ENCODE data around the gene STK11IP. TPM values are rescaled to one million over a fixed set of nuclear protein-coding genes. Genes with fewer than 3 reads are reported as not detected.

STK11IP gene
- total and polyA plus RNA-seq, 2 donors: 27.8 to 68.7 TPM

GRCh38 chr2:219628235-219628985 lies 30.8 kb downstream of the STK11IP start:
- Histone ChIP-seq H3K27ac (ENCODE audit: low read depth in 1 of 2, low read length in 1 of 2) (no peak overlapping the region), H3K27me3 (ENCODE audit: control insufficient read depth in 2 of 2, insufficient read depth in 1 of 2, low read length in 1 of 2) (peaks cover 15 to 72% of the 10 kb centered on the region in 2 donors), H3K4me3 (ENCODE audit: low read length in 2 of 2) (peak overlapping the region; percentile 34 to 65), H3K36me3 (ENCODE audit: control insufficient read depth in 2 of 2, insufficient read depth in 2 of 2, low read length in 1 of 2) (no peaks in the 10 kb centered on the region), H3K9me3 (ENCODE audit: control insufficient read depth in 2 of 2, insufficient read depth in 1 of 2, low read length in 1 of 2) (peaks cover 0 to 4% of the 10 kb centered on the region in 2 donors), H3K4me1 (ENCODE audit: control insufficient read depth in 2 of 2, insufficient read depth in 2 of 2, low read length in 2 of 2) (peaks cover 9 to 19% of the 10 kb centered on the region in 2 donors)
- 79% methylated on average over 26 of the region's 26 CpGs for WGBS
- DNase-seq (ENCODE audit: low read depth in 6 of 9, low spot score in 9 of 9): no peak

GRCh38 chr2:219628986-219629901 lies 31.6 kb downstream of the STK11IP start:
- Histone ChIP-seq H3K36me3 (ENCODE audit: control insufficient read depth in 2 of 2, insufficient read depth in 2 of 2, low read length in 1 of 2) (no peaks in the 10 kb centered on the region), H3K27ac (ENCODE audit: low read depth in 1 of 2, low read length in 1 of 2) (no peak overlapping the region), H3K27me3 (ENCODE audit: control insufficient read depth in 2 of 2, insufficient read depth in 1 of 2, low read length in 1 of 2) (peaks cover 15 to 69% of the 10 kb centered on the region in 2 donors), H3K9me3 (ENCODE audit: control insufficient read depth in 2 of 2, insufficient read depth in 1 of 2, low read length in 1 of 2) (peaks cover 0 to 4% of the 10 kb centered on the region in 2 donors), H3K4me1 (ENCODE audit: control insufficient read depth in 2 of 2, insufficient read depth in 2 of 2, low read length in 2 of 2) (peaks cover 9 to 19% of the 10 kb centered on the region in 2 donors), H3K4me3 (ENCODE audit: low read length in 2 of 2) (no peak overlapping the region)
- 23% methylated on average over 16 of the region's 16 CpGs for WGBS
- DNase-seq (ENCODE audit: low read depth in 6 of 9, low spot score in 9 of 9): no peak

GRCh38 chr2:219629976-219630695 lies 32.5 kb downstream of the STK11IP start:
- DNase-seq (ENCODE audit: low read depth in 6 of 9, low spot score in 9 of 9): no peak
- Histone ChIP-seq H3K27me3 (ENCODE audit: control insufficient read depth in 2 of 2, insufficient read depth in 1 of 2, low read length in 1 of 2) (peaks cover 15 to 65% of the 10 kb centered on the region in 2 donors), H3K9me3 (ENCODE audit: control insufficient read depth in 2 of 2, insufficient read depth in 1 of 2, low read length in 1 of 2) (peaks cover 0 to 4% of the 10 kb centered on the region in 2 donors), H3K27ac (ENCODE audit: low read depth in 1 of 2, low read length in 1 of 2) (no peak overlapping the region), H3K36me3 (ENCODE audit: control insufficient read depth in 2 of 2, insufficient read depth in 2 of 2, low read length in 1 of 2) (no peaks in the 10 kb centered on the region), H3K4me1 (ENCODE audit: control insufficient read depth in 2 of 2, insufficient read depth in 2 of 2, low read length in 2 of 2) (peaks cover 9 to 19% of the 10 kb centered on the region in 2 donors), H3K4me3 (ENCODE audit: low read length in 2 of 2) (no peak overlapping the region)
- 93% methylated on average over 20 of the region's 20 CpGs for WGBS

GRCh38 chr2:219630770-219631405 lies 33.2 kb downstream of the STK11IP start:
- peaks cover 0 to 4% of the 10 kb centered on the region in 2 donors for H3K9me3 ChIP-seq (ENCODE audit: control insufficient read depth in 2 of 2, insufficient read depth in 1 of 2, low read length in 1 of 2)
- 92% methylated on average over 17 of the region's 17 CpGs for WGBS
- no peaks in the 10 kb centered on the region for H3K36me3 ChIP-seq (ENCODE audit: control insufficient read depth in 2 of 2, insufficient read depth in 2 of 2, low read length in 1 of 2)
- no peak overlapping the region for H3K27ac ChIP-seq (ENCODE audit: low read depth in 1 of 2, low read length in 1 of 2)
- H3K4me1 ChIP-seq (ENCODE audit: control insufficient read depth in 2 of 2, insufficient read depth in 2 of 2, low read length in 2 of 2): peaks cover 9 to 19% of the 10 kb centered on the region in 2 donors
- H3K27me3 ChIP-seq (ENCODE audit: control insufficient read depth in 2 of 2, insufficient read depth in 1 of 2, low read length in 1 of 2): peaks cover 15 to 65% of the 10 kb centered on the region in 2 donors
- no peak overlapping the region for H3K4me3 ChIP-seq (ENCODE audit: low read length in 2 of 2)
- DNase-seq (ENCODE audit: low read depth in 6 of 9, low spot score in 9 of 9): no peak

GRCh38 chr2:219631406-219631891 lies 33.8 kb downstream of the STK11IP start:
- no peak overlapping the region for H3K4me3 ChIP-seq (ENCODE audit: low read length in 2 of 2)
- H3K27me3 ChIP-seq (ENCODE audit: control insufficient read depth in 2 of 2, insufficient read depth in 1 of 2, low read length in 1 of 2): peaks cover 14 to 65% of the 10 kb centered on the region in 2 donors
- no peaks in the 10 kb centered on the region for H3K36me3 ChIP-seq (ENCODE audit: control insufficient read depth in 2 of 2, insufficient read depth in 2 of 2, low read length in 1 of 2)
- peaks cover 0 to 4% of the 10 kb centered on the region in 2 donors for H3K9me3 ChIP-seq (ENCODE audit: control insufficient read depth in 2 of 2, insufficient read depth in 1 of 2, low read length in 1 of 2)
- no peak overlapping the region for H3K27ac ChIP-seq (ENCODE audit: low read depth in 1 of 2, low read length in 1 of 2)
- no peak for DNase-seq (ENCODE audit: low read depth in 6 of 9, low spot score in 9 of 9)
- WGBS: 92% methylated on average over 9 of the region's 9 CpGs
- peaks cover 9 to 19% of the 10 kb centered on the region in 2 donors for H3K4me1 ChIP-seq (ENCODE audit: control insufficient read depth in 2 of 2, insufficient read depth in 2 of 2, low read length in 2 of 2)

GRCh38 chr2:219631904-219632759 lies 34.5 kb downstream of the STK11IP start:
- Histone ChIP-seq H3K36me3 (ENCODE audit: control insufficient read depth in 2 of 2, insufficient read depth in 2 of 2, low read length in 1 of 2) (no peaks in the 10 kb centered on the region), H3K4me1 (ENCODE audit: control insufficient read depth in 2 of 2, insufficient read depth in 2 of 2, low read length in 2 of 2) (peaks cover 6 to 12% of the 10 kb centered on the region in 2 donors), H3K4me3 (ENCODE audit: low read length in 2 of 2) (no peak overlapping the region), H3K9me3 (ENCODE audit: control insufficient read depth in 2 of 2, insufficient read depth in 1 of 2, low read length in 1 of 2) (peaks cover 0 to 4% of the 10 kb centered on the region in 2 donors), H3K27me3 (ENCODE audit: control insufficient read depth in 2 of 2, insufficient read depth in 1 of 2, low read length in 1 of 2) (peaks cover 8 to 62% of the 10 kb centered on the region in 2 donors), H3K27ac (ENCODE audit: low read depth in 1 of 2, low read length in 1 of 2) (no peak overlapping the region)
- no peak for DNase-seq (ENCODE audit: low read depth in 6 of 9, low spot score in 9 of 9)
- WGBS: 90% methylated on average over 34 of the region's 34 CpGs

GRCh38 chr2:219632760-219633105 lies 35.1 kb downstream of the STK11IP start:
- no peak for DNase-seq (ENCODE audit: low read depth in 6 of 9, low spot score in 9 of 9)
- H3K4me3 ChIP-seq (ENCODE audit: low read length in 2 of 2): no peak overlapping the region
- H3K27me3 ChIP-seq (ENCODE audit: control insufficient read depth in 2 of 2, insufficient read depth in 1 of 2, low read length in 1 of 2): peaks cover 6 to 63% of the 10 kb centered on the region in 2 donors
- peaks cover 0 to 4% of the 10 kb centered on the region in 2 donors for H3K9me3 ChIP-seq (ENCODE audit: control insufficient read depth in 2 of 2, insufficient read depth in 1 of 2, low read length in 1 of 2)
- 97% methylated on average over 8 of the region's 8 CpGs for WGBS
- peaks cover under 1 to 11% of the 10 kb centered on the region in 2 donors for H3K4me1 ChIP-seq (ENCODE audit: control insufficient read depth in 2 of 2, insufficient read depth in 2 of 2, low read length in 2 of 2)
- H3K27ac ChIP-seq (ENCODE audit: low read depth in 1 of 2, low read length in 1 of 2): no peak overlapping the region
- H3K36me3 ChIP-seq (ENCODE audit: control insufficient read depth in 2 of 2, insufficient read depth in 2 of 2, low read length in 1 of 2): no peaks in the 10 kb centered on the region

Measured in thymus (tissue), 11 donors.